Measurements from ENCODE around the gene CYP2R1.
"Not testable (repeated sequence)": the region's sequence is repeated elsewhere in the genome, so short reads cannot be mapped to it uniquely, and the experiment has no call there.

The CYP2R1 gene

GRCh38 chr11:14891143-14892035, 642 bp downstream of the CYP2R1 start:
- DNase-seq (ENCODE audit: low read depth, low spot score): no peak

GRCh38 chr11:14886513-14886912, 5.5 kb downstream of the CYP2R1 start:
- DNase-seq (ENCODE audit: low read depth, low spot score): no peak

- no peak for DNase-seq (ENCODE audit: low read depth, low spot score)
These were observed 7.3 kb downstream of the CYP2R1 start for GRCh38 chr11:14884667-14885273.

GRCh38 chr11:14883683-14884082, 8.3 kb downstream of the CYP2R1 start:
- not testable (repeated sequence) for DNase-seq (ENCODE audit: low read depth, low spot score)

- DNase-seq (ENCODE audit: low read depth, low spot score): no peak
These were observed 9.8 kb downstream of the CYP2R1 start for GRCh38 chr11:14882196-14882595.

GRCh38 chr11:14881576-14882193, 10.3 kb downstream of the CYP2R1 start:
- no peak for DNase-seq (ENCODE audit: low read depth, low spot score)

GRCh38 chr11:14875163-14875562, 16.9 kb downstream of the CYP2R1 start:
- no peak for DNase-seq (ENCODE audit: low read depth, low spot score)

- no peak for DNase-seq (ENCODE audit: low read depth, low spot score)
These were observed 18.4 kb downstream of the CYP2R1 start for GRCh38 chr11:14873632-14874031.

GRCh38 chr11:14872032-14872431, 20.0 kb downstream of the CYP2R1 start:
- DNase-seq (ENCODE audit: low read depth, low spot score): no peak

GRCh38 chr11:14863775-14864174, 28.3 kb downstream of the CYP2R1 start:
- not testable (repeated sequence) for DNase-seq (ENCODE audit: low read depth, low spot score)

- DNase-seq (ENCODE audit: low read depth, low spot score): no peak
These were observed 30.4 kb downstream of the CYP2R1 start for GRCh38 chr11:14861680-14862079.

- no peak for DNase-seq (ENCODE audit: low read depth, low spot score)
These were observed 31.5 kb downstream of the CYP2R1 start for GRCh38 chr11:14860511-14860910.

- DNase-seq (ENCODE audit: low read depth, low spot score): no peak
These were observed 33.6 kb downstream of the CYP2R1 start for GRCh38 chr11:14858404-14858803.

GRCh38 chr11:14857621-14858020, 34.4 kb downstream of the CYP2R1 start:
- DNase-seq (ENCODE audit: low read depth, low spot score): no peak

GRCh38 chr11:14855890-14856289, 36.1 kb downstream of the CYP2R1 start:
- DNase-seq (ENCODE audit: low read depth, low spot score): no peak

- DNase-seq (ENCODE audit: low read depth, low spot score): no peak
These were observed 38.0 kb downstream of the CYP2R1 start for GRCh38 chr11:14854057-14854456.

- no peak for DNase-seq (ENCODE audit: low read depth, low spot score)
These were observed 39.4 kb downstream of the CYP2R1 start for GRCh38 chr11:14852571-14853177.

- no peak for DNase-seq (ENCODE audit: low read depth, low spot score)
These were observed 50.0 kb downstream of the CYP2R1 start for GRCh38 chr11:14842002-14842401.

- no peak for DNase-seq (ENCODE audit: low read depth, low spot score)
These were observed 56.2 kb downstream of the CYP2R1 start for GRCh38 chr11:14835496-14836492.

Data from iPS DF 19.7 (cell line).